ENCODE results near the gene NFYB.

Gene NFYB

DNA sequence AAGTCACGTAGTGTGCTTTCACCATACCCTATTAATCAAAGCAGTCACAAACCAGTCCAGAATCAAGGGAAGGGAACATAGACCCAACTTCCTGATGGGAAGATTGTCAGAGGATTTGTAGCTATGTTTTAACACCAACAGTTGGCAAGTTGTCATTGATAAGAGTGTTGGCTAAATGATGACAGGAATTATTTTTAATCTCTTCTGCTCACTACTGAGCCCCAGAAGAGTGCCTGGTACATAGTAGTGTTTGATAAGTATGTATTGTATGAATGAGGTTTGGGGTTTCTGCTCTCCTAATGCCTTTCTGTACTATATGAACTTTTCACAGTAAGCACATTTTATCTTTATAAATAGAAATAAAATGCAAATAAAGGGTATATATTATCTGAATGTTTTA, 59.0 kb downstream of the NFYB start:
- TF ChIP-seq, protein P1, sequence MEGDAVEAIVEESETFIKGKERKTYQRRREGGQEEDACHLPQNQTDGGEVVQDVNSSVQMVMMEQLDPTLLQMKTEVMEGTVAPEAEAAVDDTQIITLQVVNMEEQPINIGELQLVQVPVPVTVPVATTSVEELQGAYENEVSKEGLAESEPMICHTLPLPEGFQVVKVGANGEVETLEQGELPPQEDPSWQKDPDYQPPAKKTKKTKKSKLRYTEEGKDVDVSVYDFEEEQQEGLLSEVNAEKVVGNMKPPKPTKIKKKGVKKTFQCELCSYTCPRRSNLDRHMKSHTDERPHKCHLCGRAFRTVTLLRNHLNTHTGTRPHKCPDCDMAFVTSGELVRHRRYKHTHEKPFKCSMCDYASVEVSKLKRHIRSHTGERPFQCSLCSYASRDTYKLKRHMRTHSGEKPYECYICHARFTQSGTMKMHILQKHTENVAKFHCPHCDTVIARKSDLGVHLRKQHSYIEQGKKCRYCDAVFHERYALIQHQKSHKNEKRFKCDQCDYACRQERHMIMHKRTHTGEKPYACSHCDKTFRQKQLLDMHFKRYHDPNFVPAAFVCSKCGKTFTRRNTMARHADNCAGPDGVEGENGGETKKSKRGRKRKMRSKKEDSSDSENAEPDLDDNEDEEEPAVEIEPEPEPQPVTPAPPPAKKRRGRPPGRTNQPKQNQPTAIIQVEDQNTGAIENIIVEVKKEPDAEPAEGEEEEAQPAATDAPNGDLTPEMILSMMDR (IDR thresholded peaks at IDR 0.05; ENCODE audit: insufficient read depth, low read depth, low read length, missing control alignments) = no peak
- no peak overlapping the region for H3K4me3 ChIP-seq (ENCODE audit: low read depth, low read length)
- DNase-seq (ENCODE audit: low read depth) = no peak

DNA sequence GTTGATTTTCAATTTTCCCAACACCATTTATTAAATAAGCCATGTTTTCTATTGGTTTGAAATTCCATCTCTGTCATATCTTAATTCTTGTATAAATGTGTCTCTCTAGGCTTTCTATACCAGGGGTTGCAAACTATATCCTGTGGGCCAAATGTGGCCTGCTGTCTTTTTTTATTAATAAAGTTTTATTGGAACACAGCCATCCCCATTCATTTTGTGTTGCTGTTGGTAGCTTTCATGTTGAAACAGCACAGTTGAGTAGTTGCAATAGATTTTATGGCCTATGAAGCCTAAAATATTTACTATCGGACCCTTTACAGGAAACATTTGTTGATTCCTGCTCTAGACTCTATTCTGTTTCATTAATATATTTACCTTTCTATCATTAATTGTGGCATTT, 64.3 kb downstream of the NFYB start:
- DNase-seq (ENCODE audit: low read depth) = no peak
- H3K4me3 ChIP-seq (ENCODE audit: low read depth, low read length) = no peak overlapping the region
- TF ChIP-seq, protein P1 (IDR thresholded peaks at IDR 0.05; ENCODE audit: insufficient read depth, low read depth, low read length, missing control alignments) = no peak

DNA sequence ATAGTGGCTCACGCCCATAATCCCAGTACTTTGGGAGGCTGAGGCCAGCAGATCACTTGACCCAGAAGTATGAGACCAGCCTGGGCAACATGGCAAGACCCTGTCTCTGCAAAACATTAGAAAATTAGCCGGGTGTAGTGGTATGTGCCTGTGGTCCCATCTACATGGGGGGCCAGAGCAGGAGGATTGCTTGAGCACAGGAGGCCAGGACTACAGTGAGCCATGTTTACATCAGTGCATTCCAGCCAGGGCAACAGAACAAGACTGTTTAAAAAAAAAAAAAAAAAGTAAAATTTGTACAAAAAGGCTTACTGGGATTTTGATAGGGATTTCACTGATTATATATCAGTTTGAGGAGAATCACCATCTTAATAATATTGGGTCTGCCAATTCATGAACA, 65.9 kb downstream of the NFYB start:
- no peak overlapping the region for H3K4me3 ChIP-seq (ENCODE audit: low read depth, low read length)
- TF ChIP-seq, protein P1 (IDR thresholded peaks at IDR 0.05; ENCODE audit: insufficient read depth, low read depth, low read length, missing control alignments) = no peak

More for the DNA sequence above, 65.9 kb downstream of the NFYB start:
- DNase-seq (ENCODE audit: low read depth) = no peak

Measured in GM12865 (cell line).